ENCODE data around the gene TMEM219.

DNA sequence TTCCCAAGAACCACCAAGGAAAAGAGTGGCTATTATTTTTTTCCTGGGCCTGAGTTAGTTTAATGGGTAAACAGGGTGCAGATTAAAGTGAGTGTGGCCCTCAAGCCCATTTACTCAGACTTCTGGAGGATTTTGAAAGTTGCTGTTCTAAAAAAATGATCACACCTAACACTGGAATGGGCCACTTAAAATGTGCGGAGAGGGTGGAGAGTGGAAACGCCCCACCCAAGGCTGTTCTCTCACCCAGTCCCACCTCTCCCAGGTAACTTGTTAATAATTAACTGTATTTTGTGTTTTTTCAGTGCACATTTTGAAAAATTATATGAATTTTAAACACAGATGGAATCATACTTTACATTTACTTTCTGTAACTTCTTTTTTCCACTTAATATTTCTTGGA lies 28.2 kb downstream of the TMEM219 start:
- TF ChIP-seq, protein P1, sequence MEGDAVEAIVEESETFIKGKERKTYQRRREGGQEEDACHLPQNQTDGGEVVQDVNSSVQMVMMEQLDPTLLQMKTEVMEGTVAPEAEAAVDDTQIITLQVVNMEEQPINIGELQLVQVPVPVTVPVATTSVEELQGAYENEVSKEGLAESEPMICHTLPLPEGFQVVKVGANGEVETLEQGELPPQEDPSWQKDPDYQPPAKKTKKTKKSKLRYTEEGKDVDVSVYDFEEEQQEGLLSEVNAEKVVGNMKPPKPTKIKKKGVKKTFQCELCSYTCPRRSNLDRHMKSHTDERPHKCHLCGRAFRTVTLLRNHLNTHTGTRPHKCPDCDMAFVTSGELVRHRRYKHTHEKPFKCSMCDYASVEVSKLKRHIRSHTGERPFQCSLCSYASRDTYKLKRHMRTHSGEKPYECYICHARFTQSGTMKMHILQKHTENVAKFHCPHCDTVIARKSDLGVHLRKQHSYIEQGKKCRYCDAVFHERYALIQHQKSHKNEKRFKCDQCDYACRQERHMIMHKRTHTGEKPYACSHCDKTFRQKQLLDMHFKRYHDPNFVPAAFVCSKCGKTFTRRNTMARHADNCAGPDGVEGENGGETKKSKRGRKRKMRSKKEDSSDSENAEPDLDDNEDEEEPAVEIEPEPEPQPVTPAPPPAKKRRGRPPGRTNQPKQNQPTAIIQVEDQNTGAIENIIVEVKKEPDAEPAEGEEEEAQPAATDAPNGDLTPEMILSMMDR (IDR thresholded peaks at IDR 0.05): no peak
- TF ChIP-seq POLR2A (IDR thresholded peaks at IDR 0.05): no peak
- no peak for TF ChIP-seq POLR2AphosphoS5 (IDR thresholded peaks at IDR 0.05)
- TF ChIP-seq EP300 (IDR thresholded peaks at IDR 0.05; ENCODE audit: low read depth): no peak

Data from transverse colon (tissue), 4 donors.